Parathyroid adenoma (tissue), 2 donors: Measurements from ENCODE around the gene NCR2.

Experiments used
- H2AFZ ChIP-seq: fragments of 300-600 bp; sonication (generic); one replicate; pipeline ENCODE4 v1.7.0; 2017; ENCODE audit warnings: antibody characterized with exemption, mild to moderate bottlenecking
- H3K27ac ChIP-seq: fragments of 300-600 bp; sonication (generic); one replicate; pipeline ENCODE4 v1.7.0; 2017
- H3K27me3 ChIP-seq: fragments of 300-600 bp; sonication (generic); one replicate; pipeline ENCODE4 v1.7.0; 2017; ENCODE audit warnings: low read length; ENCODE audit not compliant: control insufficient read depth, insufficient read depth
- H3K36me3 ChIP-seq: fragments of 300-600 bp; sonication (generic); one replicate; pipeline ENCODE4 v1.7.0; 2017; ENCODE audit warnings: low read length; ENCODE audit not compliant: control insufficient read depth, insufficient read depth
- H3K4me1 ChIP-seq: fragments of 300-600 bp; sonication (generic); one replicate; pipeline ENCODE4 v1.7.0; 2017; ENCODE audit warnings: control low read depth
- H3K4me2 ChIP-seq: fragments of 300-600 bp; sonication (generic); one replicate; pipeline ENCODE4 v1.7.0; 2017; ENCODE audit warnings: low read length
- H3K4me3 ChIP-seq: fragments of 300-600 bp; sonication (generic); one replicate; pipeline ENCODE4 v1.7.0; 2017; ENCODE audit warnings: low read depth, low read length
- H3K79me2 ChIP-seq: fragments of 300-600 bp; sonication (generic); one replicate; pipeline ENCODE4 v1.7.0; 2017; ENCODE audit warnings: control low read depth
- H3K9ac ChIP-seq: fragments of 300-600 bp; sonication (generic); one replicate; pipeline ENCODE4 v1.7.0; 2017; ENCODE audit warnings: mild to moderate bottlenecking
- H3K9me3 ChIP-seq: fragments of 300-600 bp; sonication (generic); one replicate; pipeline ENCODE4 v1.7.0; 2017; ENCODE audit warnings: low read length; ENCODE audit not compliant: control insufficient read depth
- TF ChIP-seq, protein P1 (sequence below): fragments of 300-600 bp; sonication (generic); IDR thresholded peaks from one replicate; pipeline ENCODE4 v1.7.0; 2017; ENCODE audit warnings: antibody characterized with exemption, mild to moderate bottlenecking
- donor health status: primary hyperparathyroidism.

The NCR2 gene, protein sequence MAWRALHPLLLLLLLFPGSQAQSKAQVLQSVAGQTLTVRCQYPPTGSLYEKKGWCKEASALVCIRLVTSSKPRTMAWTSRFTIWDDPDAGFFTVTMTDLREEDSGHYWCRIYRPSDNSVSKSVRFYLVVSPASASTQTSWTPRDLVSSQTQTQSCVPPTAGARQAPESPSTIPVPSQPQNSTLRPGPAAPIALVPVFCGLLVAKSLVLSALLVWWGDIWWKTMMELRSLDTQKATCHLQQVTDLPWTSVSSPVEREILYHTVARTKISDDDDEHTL

DNA sequence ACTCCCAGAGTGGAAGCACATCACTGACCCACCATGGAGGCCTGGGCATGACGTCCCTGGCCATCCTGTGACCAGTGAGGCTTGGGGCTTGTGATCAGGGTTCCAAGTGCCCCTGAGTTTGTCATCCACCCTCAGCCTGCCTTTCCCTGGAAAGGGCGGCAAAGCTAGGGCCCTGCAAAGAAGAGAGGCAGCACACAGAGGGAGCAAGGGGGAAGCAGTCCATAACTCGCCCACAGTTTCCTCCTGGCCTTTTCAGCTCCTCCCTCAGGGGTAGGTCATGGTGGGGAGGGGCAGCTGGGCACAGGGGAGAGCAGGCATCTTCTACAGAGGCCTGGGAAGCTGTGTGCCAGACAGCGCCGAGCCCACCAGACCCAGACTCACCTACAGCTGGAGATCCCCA, at the start of gene NCR2:
Gene NCR2 (plus strand): TSS at position 313 of the 400 bp plus-strand sequence. CDS start 269 bp downstream, outside the sequence.
- no peak within 1 kb of the TSS for H3K27ac ChIP-seq
- H3K4me3 ChIP-seq: no peak within 1 kb of the TSS
- no peaks in the 10 kb centered on the region for H3K36me3 ChIP-seq
- no peaks in the 10 kb centered on the region for H3K4me1 ChIP-seq
- H3K79me2 ChIP-seq: no peaks in the 10 kb centered on the region
- no peak within 1 kb of the TSS for H3K4me2 ChIP-seq
- no peaks in the 10 kb centered on the region for H3K9me3 ChIP-seq
- no peak within 1 kb of the TSS for H2AFZ ChIP-seq
- no peak within 1 kb of the TSS for H3K9ac ChIP-seq
- TF ChIP-seq, protein P1, sequence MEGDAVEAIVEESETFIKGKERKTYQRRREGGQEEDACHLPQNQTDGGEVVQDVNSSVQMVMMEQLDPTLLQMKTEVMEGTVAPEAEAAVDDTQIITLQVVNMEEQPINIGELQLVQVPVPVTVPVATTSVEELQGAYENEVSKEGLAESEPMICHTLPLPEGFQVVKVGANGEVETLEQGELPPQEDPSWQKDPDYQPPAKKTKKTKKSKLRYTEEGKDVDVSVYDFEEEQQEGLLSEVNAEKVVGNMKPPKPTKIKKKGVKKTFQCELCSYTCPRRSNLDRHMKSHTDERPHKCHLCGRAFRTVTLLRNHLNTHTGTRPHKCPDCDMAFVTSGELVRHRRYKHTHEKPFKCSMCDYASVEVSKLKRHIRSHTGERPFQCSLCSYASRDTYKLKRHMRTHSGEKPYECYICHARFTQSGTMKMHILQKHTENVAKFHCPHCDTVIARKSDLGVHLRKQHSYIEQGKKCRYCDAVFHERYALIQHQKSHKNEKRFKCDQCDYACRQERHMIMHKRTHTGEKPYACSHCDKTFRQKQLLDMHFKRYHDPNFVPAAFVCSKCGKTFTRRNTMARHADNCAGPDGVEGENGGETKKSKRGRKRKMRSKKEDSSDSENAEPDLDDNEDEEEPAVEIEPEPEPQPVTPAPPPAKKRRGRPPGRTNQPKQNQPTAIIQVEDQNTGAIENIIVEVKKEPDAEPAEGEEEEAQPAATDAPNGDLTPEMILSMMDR: no peak
- H3K27me3 ChIP-seq: no peaks in the 10 kb centered on the region

DNA sequence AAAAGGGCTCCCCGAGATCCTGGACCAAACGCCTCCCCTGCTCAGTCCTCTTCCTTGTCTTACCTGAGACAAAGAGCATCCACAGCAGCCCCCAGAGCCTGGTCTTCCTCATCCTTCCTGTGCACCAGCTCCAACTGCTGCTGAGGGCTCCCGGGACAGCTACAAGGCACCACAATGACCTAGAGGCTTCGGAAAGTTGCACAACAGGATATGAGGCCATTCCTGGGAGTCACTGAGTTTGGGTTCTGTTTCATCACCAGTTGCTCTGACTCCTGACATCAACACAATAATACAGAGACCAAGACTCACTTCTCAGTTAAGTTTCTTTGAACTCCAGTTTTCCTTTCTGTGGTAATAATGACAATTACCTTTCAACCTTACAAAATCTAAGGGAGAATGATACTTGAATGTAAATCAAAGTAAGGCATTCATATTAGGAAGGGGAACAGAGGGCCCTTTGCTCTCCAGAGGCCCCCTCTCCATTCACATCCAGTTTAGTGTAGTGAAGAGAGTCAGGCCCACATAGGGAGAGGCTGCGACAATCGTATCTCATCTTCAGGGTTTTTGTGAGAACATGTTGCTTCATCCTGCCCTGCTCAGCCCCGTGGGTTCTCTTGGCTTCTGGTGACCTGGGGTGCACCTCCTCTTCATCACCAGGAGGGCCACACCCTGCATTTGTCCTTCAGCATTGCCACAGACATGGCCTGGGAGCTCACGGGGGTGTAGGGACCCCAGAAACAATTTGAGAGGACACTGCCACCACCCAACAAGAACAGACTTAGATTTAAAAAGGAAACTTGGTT, 48.7 kb upstream of the NCR2 start, which contains the start of gene TREM1:
Gene TREM1 (minus strand): TSS at position 139 of the 803 bp plus-strand sequence. CDS start 27 bp downstream, at position 112.
- H3K36me3 ChIP-seq: no peaks in the 10 kb centered on the region
- no peak within 1 kb of the TSS for H3K4me2 ChIP-seq
- no peaks in the 10 kb centered on the region for H3K27me3 ChIP-seq
- no peak within 1 kb of the TSS for H2AFZ ChIP-seq
- no peaks in the 10 kb centered on the region for H3K9me3 ChIP-seq
- no peaks in the 10 kb centered on the region for H3K4me1 ChIP-seq
- H3K4me3 ChIP-seq: no peak within 1 kb of the TSS
- TF ChIP-seq, protein P1: no peak
- H3K79me2 ChIP-seq: no peaks in the 10 kb centered on the region
- no peak within 1 kb of the TSS for H3K27ac ChIP-seq
- no peak within 1 kb of the TSS for H3K9ac ChIP-seq

DNA sequence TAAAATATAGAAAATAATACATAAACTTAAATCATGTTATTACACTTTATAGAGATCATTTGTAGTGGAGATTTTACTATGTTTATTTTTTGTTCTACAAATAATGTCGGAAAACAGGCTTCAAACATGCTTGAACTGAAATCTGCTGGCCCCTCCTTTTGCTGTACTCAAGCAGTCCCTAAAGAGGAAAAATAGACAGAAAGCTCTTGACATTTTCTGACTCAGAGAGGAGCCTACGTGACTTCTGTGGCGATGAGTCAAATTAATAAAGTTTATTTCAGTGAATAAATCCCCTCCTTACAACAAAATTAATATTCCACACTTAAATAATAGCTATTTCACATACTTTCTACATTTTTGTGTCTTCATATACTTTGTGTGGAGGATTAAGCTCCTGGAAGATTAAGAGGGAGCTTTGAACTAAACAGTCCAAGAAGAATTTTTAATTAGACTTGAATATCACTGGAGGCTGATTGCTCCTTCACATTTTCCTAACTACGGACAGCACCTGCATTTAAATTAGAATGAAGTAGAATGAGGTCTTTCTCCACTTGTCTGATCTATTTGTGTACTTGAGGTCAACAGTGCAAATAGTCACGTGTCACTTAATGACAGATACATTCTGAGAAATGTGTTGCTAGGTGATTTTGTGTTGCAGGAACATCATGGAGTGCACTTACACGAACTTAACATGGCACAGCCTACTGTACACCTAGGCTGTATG, 47.2 kb upstream of the NCR2 start:
- H3K27me3 ChIP-seq: no peaks in the 10 kb centered on the region
- TF ChIP-seq, protein P1: no peak
- no peaks in the 10 kb centered on the region for H3K36me3 ChIP-seq
- H3K4me1 ChIP-seq: no peaks in the 10 kb centered on the region
- H3K27ac ChIP-seq: no peak overlapping the region
- H3K4me2 ChIP-seq: no peak overlapping the region
- no peak overlapping the region for H2AFZ ChIP-seq
- H3K4me3 ChIP-seq: no peak overlapping the region
- H3K9me3 ChIP-seq: no peaks in the 10 kb centered on the region
- H3K9ac ChIP-seq: no peak overlapping the region
- no peaks in the 10 kb centered on the region for H3K79me2 ChIP-seq

DNA sequence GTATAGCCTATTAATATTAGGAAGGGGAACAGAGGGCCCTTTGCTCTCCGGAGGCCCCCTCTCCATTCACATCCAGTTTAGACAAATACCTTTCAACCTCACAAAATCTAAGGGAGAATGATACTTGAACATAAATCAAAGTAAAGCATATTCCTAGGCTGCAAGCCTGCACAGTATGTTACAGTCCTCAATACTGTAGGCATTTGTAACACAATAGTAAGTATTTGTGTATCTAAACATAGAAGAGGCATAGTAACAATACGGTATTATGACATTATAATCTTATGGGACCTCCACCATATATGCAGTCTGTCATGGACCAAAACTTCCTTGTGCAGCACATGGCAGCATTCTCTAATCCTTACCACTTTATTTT, 46.7 kb upstream of the NCR2 start:
- TF ChIP-seq, protein P1: no peak
- H3K4me3 ChIP-seq: no peak overlapping the region
- H3K4me2 ChIP-seq: no peak overlapping the region
- H3K4me1 ChIP-seq: no peaks in the 10 kb centered on the region
- no peak overlapping the region for H3K9ac ChIP-seq
- H3K27me3 ChIP-seq: no peaks in the 10 kb centered on the region
- H3K36me3 ChIP-seq: no peaks in the 10 kb centered on the region
- H3K79me2 ChIP-seq: no peaks in the 10 kb centered on the region
- H3K27ac ChIP-seq: no peak overlapping the region
- H3K9me3 ChIP-seq: no peaks in the 10 kb centered on the region
- no peak overlapping the region for H2AFZ ChIP-seq
